Stimulated activated CD4-positive, alpha-beta T cell treated with anti-CD3 and anti-CD28 coated beads, TNF-alpha, amount 100 ng/mL, for 48 hours (primary cell): ENCODE results near the gene ZSCAN16.
"Not testable (repeated sequence)": the region's sequence is repeated elsewhere in the genome, so short reads cannot be mapped to it uniquely, and the experiment has no call there.

Experiments
- DNase-seq, 3 donors: peaks; one replicate each; pipeline ENCODE4 v3.0.0-alpha.2; 2020; ENCODE audit warnings: low read depth in 3 of 3

Gene ZSCAN16

DNA sequence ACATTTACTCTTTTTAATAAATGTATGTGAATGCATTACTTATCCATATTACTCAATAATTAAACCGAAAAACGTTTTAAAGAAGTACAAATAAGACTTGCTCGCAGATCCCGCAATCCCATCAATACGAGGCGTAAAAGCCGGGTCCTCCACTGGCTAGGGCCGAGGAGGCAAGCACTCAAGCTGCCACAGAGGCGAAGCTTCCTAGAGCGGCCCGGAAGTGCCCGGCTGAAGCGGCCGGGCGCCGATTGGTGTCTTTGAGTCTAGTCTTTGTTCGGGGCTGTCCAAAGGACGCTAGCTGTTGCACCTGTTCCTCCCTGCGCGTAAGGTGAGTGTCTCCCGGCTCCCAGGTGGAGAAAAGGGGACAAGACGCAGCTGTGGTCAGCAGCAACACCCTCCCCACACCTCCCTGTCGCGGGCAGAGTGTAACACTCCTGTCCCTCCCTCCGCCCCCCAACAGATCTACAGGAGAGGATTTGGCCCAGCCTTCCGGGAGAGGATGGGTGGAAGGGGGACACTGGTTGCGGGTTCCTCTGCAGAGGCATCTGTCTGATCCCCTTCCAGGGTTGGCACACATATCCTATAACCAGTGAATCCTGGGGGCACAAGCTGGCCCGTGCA, at the start of gene ZSCAN16:
Gene ZSCAN16 (plus strand): TSS at position 260 of the 621 bp plus-strand sequence. CDS start 835 bp downstream, outside the sequence.
- DNase-seq: peak in 1 of 3 donors; percentile 61

GRCh38 chr6:28078050-28078449, 46.4 kb upstream of the ZSCAN16 start:
- DNase-seq: no peak

GRCh38 chr6:28078836-28079235, 45.6 kb upstream of the ZSCAN16 start:
- no peak for DNase-seq

- DNase-seq: not testable (repeated sequence)
These were observed 44.1 kb upstream of the ZSCAN16 start, which contains the start of gene ZNF165 for GRCh38 chr6:28080381-28080630. TSS of gene ZNF165 (plus strand) at chr6:28080568. CDS start at chr6:28085481, 4,913 bp downstream.

DNA sequence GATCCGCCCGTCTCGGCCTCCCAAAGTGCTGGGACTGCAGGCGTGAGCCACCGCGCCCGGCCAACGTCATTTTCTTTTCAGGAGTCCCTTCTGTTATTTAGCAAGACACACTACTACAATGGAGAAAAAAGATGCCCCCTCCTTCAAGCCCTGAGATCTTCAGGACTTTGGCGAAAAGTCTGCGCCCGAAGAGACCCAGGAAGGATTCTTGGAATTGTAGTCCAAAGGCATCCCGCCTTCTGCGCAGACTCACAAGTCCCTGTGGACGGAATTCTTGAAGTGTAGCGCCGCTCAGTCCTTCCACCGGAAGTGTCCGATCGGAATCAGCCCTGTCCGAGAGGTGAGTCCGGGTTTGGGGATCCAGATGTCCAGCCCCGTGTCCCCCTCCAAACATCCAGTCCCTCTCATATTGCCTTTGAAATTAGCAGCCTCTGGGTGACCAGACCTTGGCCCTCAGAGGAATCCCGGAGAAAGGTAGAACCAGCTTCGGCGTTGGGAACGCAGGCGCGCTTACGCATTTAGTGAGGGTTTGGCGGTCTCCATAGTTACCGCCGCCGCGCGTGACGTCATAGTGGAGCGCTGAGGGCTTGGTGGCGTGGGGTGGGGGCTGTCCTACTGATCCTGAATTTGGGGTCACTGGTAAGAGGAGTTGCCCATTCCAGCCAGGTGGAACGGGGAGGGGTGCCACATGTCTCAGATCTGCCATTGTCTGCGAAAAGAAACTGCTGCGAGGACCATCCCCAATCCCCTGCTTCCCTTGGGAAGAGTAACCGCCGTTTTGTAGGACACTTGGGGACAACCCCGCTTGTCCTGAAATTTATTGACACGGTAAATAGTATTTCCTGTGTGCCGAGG, 43.6 kb upstream of the ZSCAN16 start:
- DNase-seq: peak; percentile 76 to 84 (median 83)

DNA sequence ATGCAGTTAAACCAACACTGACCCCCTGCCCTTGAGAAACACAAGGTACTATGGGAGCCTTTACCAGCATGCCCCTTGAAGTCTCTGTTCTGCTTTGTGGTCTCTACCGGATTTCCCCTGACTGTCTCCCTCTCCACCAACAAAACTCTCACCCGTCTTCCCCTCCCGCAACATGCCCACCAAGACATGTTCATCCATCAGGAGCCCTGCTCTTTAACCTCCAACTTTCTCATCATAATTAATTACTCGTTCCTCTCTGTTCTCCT, 43.0 kb upstream of the ZSCAN16 start:
- DNase-seq: no peak

GRCh38 chr6:28082939-28083338, 41.5 kb upstream of the ZSCAN16 start:
- DNase-seq: no peak

- no peak for DNase-seq
These were observed 35.4 kb upstream of the ZSCAN16 start for GRCh38 chr6:28089054-28089453.

GRCh38 chr6:28090917-28091586, 33.4 kb upstream of the ZSCAN16 start:
- DNase-seq: no peak

- not testable (repeated sequence) for DNase-seq
These were observed 22.2 kb upstream of the ZSCAN16 start for GRCh38 chr6:28102222-28102621.

- not testable (repeated sequence) for DNase-seq
These were observed 21.7 kb upstream of the ZSCAN16 start for GRCh38 chr6:28102699-28103098.

DNA sequence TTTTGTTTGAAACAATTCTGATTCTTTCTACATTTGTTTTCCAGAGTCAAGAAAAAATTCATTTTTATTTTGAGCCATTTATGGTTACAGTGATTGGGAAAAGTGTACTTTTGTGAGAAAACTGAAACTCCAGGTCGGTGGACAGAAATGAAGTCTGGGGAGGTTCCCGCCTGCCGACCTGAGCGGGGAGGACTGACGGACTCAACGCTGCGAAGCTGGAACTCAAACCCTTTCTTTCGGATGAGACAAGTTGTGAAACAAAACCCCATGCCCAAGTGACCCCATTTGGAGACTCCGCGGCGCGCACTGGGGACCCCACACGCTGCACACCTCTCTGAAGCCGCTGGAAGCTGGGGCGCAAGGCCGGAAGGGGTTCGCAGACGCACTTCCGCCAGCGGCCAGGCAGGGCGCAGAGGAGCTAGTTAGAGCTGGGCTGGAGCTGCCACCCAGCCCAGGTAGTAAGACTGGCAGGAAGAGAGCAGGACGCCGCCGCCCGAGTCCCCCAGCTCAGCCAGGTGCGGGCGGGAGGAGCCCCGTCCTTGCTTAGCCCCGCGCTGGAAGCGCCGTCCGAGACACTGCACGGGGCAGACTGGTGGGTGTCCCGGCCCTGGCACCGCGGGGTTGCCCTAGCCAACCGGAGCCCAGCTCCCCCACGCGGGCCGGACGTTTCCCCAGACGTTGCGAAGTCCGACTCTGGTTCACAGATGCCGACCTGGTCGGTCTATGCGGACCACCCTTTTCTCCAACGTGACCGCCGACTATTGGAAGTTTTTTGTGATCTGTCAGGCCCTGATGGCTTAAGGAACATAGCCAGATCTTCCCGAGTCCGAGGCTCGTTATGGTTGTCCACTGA, 19.8 kb upstream of the ZSCAN16 start:
- DNase-seq: peak; percentile 68 to 74 (median 70)

DNA sequence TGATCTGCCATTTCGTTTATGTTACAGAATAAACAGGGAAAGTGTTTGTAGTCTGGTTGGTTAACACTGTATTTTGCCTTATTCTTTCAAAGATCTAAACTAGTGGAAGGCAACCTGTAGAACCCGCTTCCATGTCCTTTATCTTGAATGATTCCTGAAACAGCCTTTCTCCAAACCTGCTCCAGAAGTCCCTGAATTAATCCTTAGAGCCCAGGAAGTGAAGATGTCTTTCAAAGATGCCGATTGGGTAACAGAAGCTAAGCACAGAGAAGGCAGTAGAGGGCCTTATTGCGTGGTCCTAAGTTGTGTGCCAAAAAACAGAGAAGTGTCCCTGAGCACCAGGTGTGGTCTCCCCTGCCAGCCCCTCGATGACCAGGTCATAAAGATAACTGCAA, 19.2 kb upstream of the ZSCAN16 start:
- DNase-seq: no peak

DNA sequence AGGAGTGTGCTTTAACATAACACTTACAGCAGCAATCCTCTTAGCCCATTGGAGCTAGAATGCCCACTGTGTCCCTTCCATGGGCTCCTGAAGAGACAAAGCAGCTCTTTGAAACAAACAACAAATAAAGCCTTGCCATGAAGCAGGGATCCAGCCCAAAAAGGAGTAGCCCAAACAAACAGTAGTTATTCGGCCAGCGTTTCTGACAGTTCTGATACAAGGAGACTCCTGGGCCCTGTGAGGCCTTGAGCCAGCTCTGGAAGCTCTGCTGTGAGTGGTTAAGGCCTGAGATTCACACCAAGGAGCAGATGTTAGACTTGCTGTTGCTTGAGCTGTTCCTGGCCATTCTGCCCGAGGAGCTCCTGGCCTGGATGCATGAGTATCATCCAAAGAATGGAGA, 16.9 kb upstream of the ZSCAN16 start:
- no peak for DNase-seq

DNA sequence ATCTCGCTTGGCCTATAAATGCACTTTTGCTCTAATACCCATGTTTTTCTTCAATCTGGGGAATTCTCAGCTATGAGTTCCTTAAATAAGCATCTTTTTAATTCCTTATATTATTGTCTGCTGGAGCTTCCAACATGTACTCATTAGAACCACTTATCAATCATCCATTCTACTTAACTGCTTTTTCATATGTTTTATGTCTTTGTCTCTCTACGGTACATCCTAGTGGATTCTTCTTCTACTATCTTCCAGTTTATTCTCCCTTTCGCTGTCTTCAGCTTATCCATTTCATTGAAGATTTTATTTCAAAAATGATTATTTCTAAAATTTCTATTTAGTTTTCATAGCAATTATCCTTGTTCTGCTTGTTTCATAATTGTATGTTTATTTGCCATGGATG, 12.4 kb upstream of the ZSCAN16 start:
- no peak for DNase-seq

DNA sequence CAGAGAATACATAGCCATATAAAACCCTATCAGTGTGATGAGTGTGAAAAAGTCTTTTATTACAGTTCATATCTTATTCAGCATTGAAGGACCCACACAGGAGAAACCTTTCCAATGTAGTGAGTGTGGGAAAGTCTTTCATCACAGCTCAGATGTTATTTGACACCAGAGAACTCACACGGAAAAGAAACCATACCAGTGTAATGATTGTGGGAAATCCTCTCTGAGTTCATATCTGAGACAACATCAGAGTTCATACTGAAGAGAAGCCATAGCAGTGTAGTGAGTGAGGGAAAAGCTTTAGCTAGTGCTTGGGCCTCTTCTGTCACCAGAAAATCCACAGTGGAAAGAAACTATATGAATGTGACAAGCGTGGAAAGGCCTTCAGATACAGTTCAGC, 8.6 kb upstream of the ZSCAN16 start:
- DNase-seq: no peak

DNA sequence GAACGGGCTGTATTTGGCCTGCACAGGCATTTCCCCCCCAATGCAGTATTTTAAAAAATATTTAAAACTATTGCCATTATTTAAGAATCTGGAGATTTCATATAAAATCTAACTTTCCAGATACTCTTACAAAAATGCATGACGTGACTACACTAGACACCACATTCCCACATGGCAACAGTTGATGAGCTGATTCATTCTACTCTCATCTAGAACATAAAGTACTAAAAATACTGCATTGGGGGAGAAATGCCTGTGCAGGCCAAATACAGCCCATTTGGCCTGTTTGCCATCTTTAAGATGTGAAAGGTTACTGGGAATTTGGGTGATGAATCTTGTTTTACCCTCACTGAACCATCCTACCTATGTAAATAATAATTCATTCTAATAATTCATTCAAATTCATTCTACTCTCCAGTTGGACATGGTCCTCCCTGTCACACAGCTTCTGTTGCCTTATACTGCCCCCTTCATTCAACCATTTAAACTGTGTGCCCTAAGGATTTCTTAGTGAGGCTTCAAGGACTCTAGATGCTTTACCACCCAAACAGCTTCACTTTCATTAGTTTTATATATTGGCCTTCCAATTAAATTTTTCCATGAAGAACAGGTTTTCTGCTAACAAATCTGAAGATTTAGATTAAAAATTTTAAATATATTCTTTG, 6.9 kb upstream of the ZSCAN16 start:
- no peak for DNase-seq

GRCh38 chr6:28118217-28118616, 6.2 kb upstream of the ZSCAN16 start:
- DNase-seq: no peak

GRCh38 chr6:28121876-28122275, 2.5 kb upstream of the ZSCAN16 start:
- DNase-seq: no peak

DNA sequence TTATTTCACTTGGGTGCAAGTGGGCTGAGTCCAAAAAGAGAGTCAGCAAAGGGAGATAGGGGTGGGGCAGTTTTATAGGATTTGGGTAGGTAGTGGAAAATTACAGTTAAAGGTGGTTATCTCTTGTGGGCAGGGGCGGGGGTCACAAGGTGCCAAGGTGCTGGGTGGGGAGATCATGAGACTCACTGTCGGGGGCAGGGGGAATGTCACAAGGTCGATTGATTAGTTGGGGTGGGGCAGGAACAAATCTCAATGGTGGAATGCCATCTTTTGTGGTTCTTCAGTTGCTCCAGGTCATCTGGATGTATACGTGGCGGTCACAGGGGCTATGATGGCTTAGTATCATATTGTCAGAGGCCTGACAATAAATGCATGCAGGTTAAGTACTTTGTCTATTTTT, 2.1 kb upstream of the ZSCAN16 start:
- DNase-seq: not testable (repeated sequence)

GRCh38 chr6:28124971-28125353, 553 bp downstream of the ZSCAN16 start:
- DNase-seq: no peak

GRCh38 chr6:28125401-28125800, 992 bp downstream of the ZSCAN16 start:
- no peak for DNase-seq
